Suprapubic skin (tissue), 3 donors: ENCODE data around the gene SCNM1.

Experiments
- CTCF ChIP-seq, 2 donors: fragments of 200-600 bp in 1 of 2; fragments of 450-650 bp in 1 of 2; sonication (generic) in 1 of 2; IDR thresholded peaks; one replicate each; pipeline ENCODE4 v1.5.1; 2016 to 2019; ENCODE audit warnings: antibody characterized with exemption in 2 of 2, mild to moderate bottlenecking in 1 of 2, moderate library complexity in 1 of 2
- POLR2AphosphoS5 ChIP-seq, 3 donors: sonication (generic); formaldehyde crosslinking; IDR thresholded peaks; one replicate each; pipeline ENCODE4 v1.6.1; 2017; ENCODE audit warnings: antibody characterized with exemption in 3 of 3

DNA sequence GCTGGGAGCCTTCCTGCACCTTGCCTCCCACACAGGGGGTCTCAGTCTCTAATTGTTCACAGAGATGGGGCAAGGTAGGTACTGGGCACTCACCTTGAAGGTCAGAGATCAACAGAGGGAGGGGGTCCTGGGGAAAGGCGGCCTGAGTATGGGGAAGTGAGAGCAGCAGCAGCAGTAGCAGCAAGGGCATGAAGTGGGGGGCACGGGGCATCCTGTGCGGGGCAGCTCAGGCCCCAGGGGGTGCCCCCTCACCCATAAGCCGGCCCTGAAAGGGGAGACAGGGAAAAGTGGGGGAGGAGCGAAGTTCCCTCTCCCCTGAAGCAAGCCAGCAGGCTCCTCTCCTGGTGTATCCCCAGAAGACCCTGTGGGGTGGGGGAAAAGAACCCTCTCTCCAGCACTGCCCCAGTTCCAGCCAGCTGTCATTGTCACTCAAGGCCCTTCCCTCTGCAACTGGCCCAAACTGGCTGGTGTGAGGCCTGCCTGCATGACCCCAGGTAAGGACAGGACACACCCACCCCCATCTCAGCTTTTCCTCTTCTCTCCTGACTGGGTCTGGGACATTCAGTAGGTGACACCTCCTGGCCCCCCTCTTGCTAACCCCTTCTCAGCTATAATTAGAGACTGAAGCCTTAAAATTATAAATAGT lies 23.4 kb upstream of the SCNM1 start:
- TF ChIP-seq CTCF (IDR thresholded peaks at IDR 0.05), result no peak
- no peak for TF ChIP-seq POLR2AphosphoS5 (IDR thresholded peaks at IDR 0.05)
